ENCODE results near the gene CASP4.

The CASP4 gene

DNA sequence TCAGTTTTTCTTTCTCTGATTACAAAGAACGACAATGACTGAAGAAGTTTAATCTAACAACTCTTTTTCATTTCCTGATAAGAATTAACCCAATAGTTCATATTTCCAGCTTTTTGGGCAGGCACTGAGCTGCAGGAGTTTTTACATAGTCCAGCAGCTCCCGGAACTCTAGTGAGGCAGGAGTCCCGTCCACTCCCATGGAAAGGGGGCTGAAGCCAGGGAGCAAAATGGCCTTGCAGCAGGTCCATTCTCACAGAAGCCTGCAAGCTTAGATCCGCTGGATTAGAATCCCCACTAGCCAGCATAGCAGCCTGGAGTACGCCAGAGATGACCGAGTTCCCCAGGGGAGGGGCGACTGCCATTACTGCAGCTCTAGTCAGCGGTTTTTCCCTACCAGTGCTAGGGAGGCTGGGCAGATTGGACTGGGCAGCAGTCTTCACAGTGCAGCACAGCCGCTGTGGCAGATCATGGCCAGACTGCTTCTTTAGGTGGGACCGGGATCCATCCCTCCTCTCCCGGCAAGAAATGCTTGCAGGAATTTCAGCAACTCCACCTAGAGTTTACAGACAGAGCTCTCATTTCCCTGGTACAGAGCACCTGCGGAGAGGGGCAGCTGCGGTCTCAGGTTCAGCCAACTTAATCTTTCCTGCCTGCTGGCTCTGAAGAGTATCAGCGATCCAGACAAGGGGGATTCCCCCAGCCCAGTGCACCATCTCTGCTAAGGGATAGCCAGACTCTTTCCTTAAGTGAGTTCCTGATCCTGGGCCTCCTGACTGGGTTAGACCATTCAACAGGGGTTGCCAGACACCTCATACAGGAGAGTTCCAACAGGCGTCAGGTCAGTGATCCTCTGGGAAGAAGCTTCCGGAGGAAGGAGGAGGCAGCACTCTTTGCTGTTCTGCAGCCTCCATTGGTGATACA, 742 bp upstream of the CASP4 start:
- H3K36me3 ChIP-seq (ENCODE audit: control insufficient read depth, low read length) = no peaks in the 10 kb centered on the region
- H3F3A ChIP-seq (ENCODE audit: control insufficient read depth, insufficient read depth) = no peaks in the 10 kb centered on the region
- TF ChIP-seq, protein P1, sequence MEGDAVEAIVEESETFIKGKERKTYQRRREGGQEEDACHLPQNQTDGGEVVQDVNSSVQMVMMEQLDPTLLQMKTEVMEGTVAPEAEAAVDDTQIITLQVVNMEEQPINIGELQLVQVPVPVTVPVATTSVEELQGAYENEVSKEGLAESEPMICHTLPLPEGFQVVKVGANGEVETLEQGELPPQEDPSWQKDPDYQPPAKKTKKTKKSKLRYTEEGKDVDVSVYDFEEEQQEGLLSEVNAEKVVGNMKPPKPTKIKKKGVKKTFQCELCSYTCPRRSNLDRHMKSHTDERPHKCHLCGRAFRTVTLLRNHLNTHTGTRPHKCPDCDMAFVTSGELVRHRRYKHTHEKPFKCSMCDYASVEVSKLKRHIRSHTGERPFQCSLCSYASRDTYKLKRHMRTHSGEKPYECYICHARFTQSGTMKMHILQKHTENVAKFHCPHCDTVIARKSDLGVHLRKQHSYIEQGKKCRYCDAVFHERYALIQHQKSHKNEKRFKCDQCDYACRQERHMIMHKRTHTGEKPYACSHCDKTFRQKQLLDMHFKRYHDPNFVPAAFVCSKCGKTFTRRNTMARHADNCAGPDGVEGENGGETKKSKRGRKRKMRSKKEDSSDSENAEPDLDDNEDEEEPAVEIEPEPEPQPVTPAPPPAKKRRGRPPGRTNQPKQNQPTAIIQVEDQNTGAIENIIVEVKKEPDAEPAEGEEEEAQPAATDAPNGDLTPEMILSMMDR (IDR thresholded peaks at IDR 0.05; ENCODE audit: low read depth, low read length, poor library complexity, severe bottlenecking) = no peak
- no peak for TF ChIP-seq EZH2phosphoT487 (IDR thresholded peaks at IDR 0.05; ENCODE audit: borderline replicate concordance, low read length)
- no peaks in the 10 kb centered on the region for H3K9me2 ChIP-seq (replicated peaks; ENCODE audit: control insufficient read depth, low read length)
- H3K9me3 ChIP-seq (ENCODE audit: control insufficient read depth, insufficient read depth, low read length) = no peaks in the 10 kb centered on the region
- no peaks in the 10 kb centered on the region for H4K20me1 ChIP-seq (ENCODE audit: control insufficient read depth, insufficient read depth, low read depth, low read length)
- H3K27ac ChIP-seq (ENCODE audit: low read depth, low read length) = no peak overlapping the region
- H3K79me2 ChIP-seq (ENCODE audit: control insufficient read depth, low read length) = no peaks in the 10 kb centered on the region
- H3K4me2 ChIP-seq (ENCODE audit: low read length) = 0 out of 2 replicates have a peak overlapping the region, but pooled peaks have one; percentile 61
- H3K4me1 ChIP-seq (ENCODE audit: control insufficient read depth, low read length) = no peaks in the 10 kb centered on the region
- H3K27me3 ChIP-seq (ENCODE audit: control insufficient read depth, low read length) = no peaks in the 10 kb centered on the region
- peak overlapping the region; percentile 60; the same call in 1 of the 2 replicates for H3K4me3 ChIP-seq (ENCODE audit: low read length)

DNA sequence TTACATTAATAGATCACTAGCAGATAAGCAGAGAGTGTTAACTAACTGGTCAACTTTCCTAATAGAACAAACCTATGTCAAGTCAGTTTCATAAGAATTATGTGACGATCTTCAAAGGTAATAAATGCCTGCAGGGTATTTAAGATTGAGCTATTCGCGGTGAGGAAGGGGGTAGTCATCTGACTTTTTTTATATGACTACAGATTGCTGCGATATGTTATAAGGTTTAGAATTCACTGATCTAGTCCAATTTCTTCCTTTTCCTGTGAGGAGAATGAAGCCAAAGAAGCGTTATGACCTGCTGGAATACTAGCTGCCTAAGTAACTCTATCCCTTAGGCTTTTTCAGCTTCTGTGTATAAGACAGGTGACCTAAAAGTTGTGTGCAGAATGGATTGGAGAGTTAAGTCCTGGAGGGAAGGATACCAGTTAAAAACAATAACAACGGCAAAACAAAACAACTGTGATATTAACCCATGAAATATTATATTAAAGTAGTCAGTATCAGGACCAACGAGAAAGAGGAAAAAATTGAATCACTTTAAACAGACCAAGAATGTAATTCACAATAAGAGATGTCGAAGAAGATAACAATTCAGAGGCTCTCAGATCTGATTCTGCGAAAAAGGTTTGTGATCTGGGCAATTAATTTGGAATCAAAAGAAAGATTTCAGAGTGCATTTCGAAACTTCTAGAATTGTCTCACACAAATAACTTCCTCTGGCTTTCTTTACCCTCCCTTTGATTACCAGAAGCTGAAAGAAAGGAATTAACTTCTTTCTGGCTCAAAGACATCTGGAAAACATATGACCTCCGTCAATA, 630 bp downstream of the CASP4 start:
- H3K4me1 ChIP-seq (ENCODE audit: control insufficient read depth, low read length) = no peaks in the 10 kb centered on the region
- no peaks in the 10 kb centered on the region for H3F3A ChIP-seq (ENCODE audit: control insufficient read depth, insufficient read depth)
- H3K9me3 ChIP-seq (ENCODE audit: control insufficient read depth, insufficient read depth, low read length) = no peaks in the 10 kb centered on the region
- no peaks in the 10 kb centered on the region for H3K27me3 ChIP-seq (ENCODE audit: control insufficient read depth, low read length)
- H3K79me2 ChIP-seq (ENCODE audit: control insufficient read depth, low read length) = no peaks in the 10 kb centered on the region
- no peaks in the 10 kb centered on the region for H3K36me3 ChIP-seq (ENCODE audit: control insufficient read depth, low read length)
- H3K4me2 ChIP-seq (ENCODE audit: low read length) = peak overlapping the region; percentile 61
- TF ChIP-seq, protein P1 (IDR thresholded peaks at IDR 0.05; ENCODE audit: low read depth, low read length, poor library complexity, severe bottlenecking) = no peak
- no peak for TF ChIP-seq EZH2phosphoT487 (IDR thresholded peaks at IDR 0.05; ENCODE audit: borderline replicate concordance, low read length)
- no peaks in the 10 kb centered on the region for H4K20me1 ChIP-seq (ENCODE audit: control insufficient read depth, insufficient read depth, low read depth, low read length)
- no peaks in the 10 kb centered on the region for H3K9me2 ChIP-seq (replicated peaks; ENCODE audit: control insufficient read depth, low read length)
- no peak overlapping the region for H3K27ac ChIP-seq (ENCODE audit: low read depth, low read length)
- H3K4me3 ChIP-seq (ENCODE audit: low read length) = peak overlapping the region; percentile 60

DNA sequence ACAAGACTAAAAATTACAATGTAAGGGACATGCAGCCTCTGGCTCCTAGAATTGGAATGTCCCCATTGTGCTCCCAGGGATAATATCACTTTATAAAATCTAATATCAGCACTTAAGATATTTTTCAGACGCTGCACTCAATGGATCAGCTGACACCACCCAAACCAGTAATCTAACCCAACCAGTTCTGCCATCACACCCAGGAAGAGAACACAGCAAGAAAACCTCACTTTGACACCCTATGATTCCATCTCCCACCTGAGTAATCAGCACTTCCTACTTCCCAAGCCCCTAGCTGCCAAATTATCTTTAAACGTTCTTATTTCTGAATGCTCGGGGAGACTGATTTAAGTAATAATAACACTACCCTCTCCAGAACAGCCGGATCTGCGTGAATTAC, 2.6 kb downstream of the CASP4 start:
- no peaks in the 10 kb centered on the region for H3K9me2 ChIP-seq (replicated peaks; ENCODE audit: control insufficient read depth, low read length)
- no peaks in the 10 kb centered on the region for H4K20me1 ChIP-seq (ENCODE audit: control insufficient read depth, insufficient read depth, low read depth, low read length)
- no peak overlapping the region for H3K27ac ChIP-seq (ENCODE audit: low read depth, low read length)
- no peaks in the 10 kb centered on the region for H3K9me3 ChIP-seq (ENCODE audit: control insufficient read depth, insufficient read depth, low read length)
- no peak overlapping the region for H3K4me3 ChIP-seq (ENCODE audit: low read length)
- no peaks in the 10 kb centered on the region for H3K79me2 ChIP-seq (ENCODE audit: control insufficient read depth, low read length)
- no peak overlapping the region for H3K4me2 ChIP-seq (ENCODE audit: low read length)
- H3K36me3 ChIP-seq (ENCODE audit: control insufficient read depth, low read length) = no peaks in the 10 kb centered on the region
- no peaks in the 10 kb centered on the region for H3K4me1 ChIP-seq (ENCODE audit: control insufficient read depth, low read length)
- no peaks in the 10 kb centered on the region for H3F3A ChIP-seq (ENCODE audit: control insufficient read depth, insufficient read depth)
- TF ChIP-seq, protein P1 (IDR thresholded peaks at IDR 0.05; ENCODE audit: low read depth, low read length, poor library complexity, severe bottlenecking) = no peak
- TF ChIP-seq EZH2phosphoT487 (IDR thresholded peaks at IDR 0.05; ENCODE audit: borderline replicate concordance, low read length) = no peak
- H3K27me3 ChIP-seq (ENCODE audit: control insufficient read depth, low read length) = no peaks in the 10 kb centered on the region
